MM.1S (cell line): ENCODE measurements around the gene ZBTB7C.

Experiments
- DNase-seq: peaks from one replicate; pipeline ENCODE4 v3.0.0-alpha.2; 2015
- H2AFZ ChIP-seq: fragments of 300-600 bp; sonication (generic); 2 replicates; pipeline ENCODE4 v1.6.0; 2016; ENCODE audit warnings: antibody characterized with exemption, low read length
- H3F3A ChIP-seq: fragments of 300-600 bp; sonication (generic); 2 replicates; pipeline ENCODE4 v1.6.1; 2016; ENCODE audit warnings: mild to moderate bottlenecking, antibody characterized with exemption, low read length, moderate library complexity, mixed read lengths; ENCODE audit not compliant: insufficient read depth
- H3K27ac ChIP-seq: fragments of 300-600 bp; sonication (generic); 2 replicates; pipeline ENCODE4 v1.5.1; 2016; ENCODE audit warnings: mild to moderate bottlenecking, low read length
- H3K27me3 ChIP-seq: fragments of 300-600 bp; sonication (generic); replicated peaks from 2 replicates; pipeline ENCODE4 v1.6.0; 2016; ENCODE audit warnings: low read length; ENCODE audit not compliant: insufficient read depth
- H3K36me3 ChIP-seq: fragments of 300-600 bp; sonication (generic); replicated peaks from 2 replicates; pipeline ENCODE4 v1.6.1; 2016; ENCODE audit warnings: mild to moderate bottlenecking, low read length, mixed read lengths; ENCODE audit not compliant: insufficient read depth
- H3K4me1 ChIP-seq: fragments of 300-600 bp; sonication (generic); 2 replicates; pipeline ENCODE4 v1.6.1; 2016; ENCODE audit warnings: low read length, mixed read lengths
- H3K4me2 ChIP-seq: fragments of 300-600 bp; sonication (generic); 2 replicates; pipeline ENCODE4 v1.6.0; 2016; ENCODE audit warnings: low read depth, low read length
- H3K4me3 ChIP-seq: fragments of 300-600 bp; sonication (generic); 2 replicates; pipeline ENCODE4 v1.5.1; 2016; ENCODE audit warnings: low read length, mixed read lengths
- H3K79me2 ChIP-seq: fragments of 300-600 bp; sonication (generic); 2 replicates; pipeline ENCODE4 v1.6.1; 2016; ENCODE audit warnings: mixed run types, low read length, mixed read lengths
- H3K9ac ChIP-seq: fragments of 300-600 bp; sonication (generic); 2 replicates; pipeline ENCODE4 v1.6.1; 2016; ENCODE audit warnings: low read length, mixed read lengths
- H3K9me2 ChIP-seq: fragments of 300-600 bp; sonication (generic); replicated peaks from 2 replicates; pipeline ENCODE4 v1.6.1; 2016; ENCODE audit warnings: mild to moderate bottlenecking, low read length, mixed read lengths; ENCODE audit not compliant: insufficient read depth
- H3K9me3 ChIP-seq: fragments of 300-600 bp; sonication (generic); replicated peaks from 2 replicates; pipeline ENCODE4 v1.6.1; 2016; ENCODE audit warnings: mild to moderate bottlenecking, low read length, mixed read lengths; ENCODE audit not compliant: insufficient read depth
- H4K20me1 ChIP-seq: fragments of 300-600 bp; sonication (generic); 2 replicates; pipeline ENCODE4 v1.6.1; 2016; ENCODE audit warnings: mild to moderate bottlenecking, low read length, moderate library complexity, mixed read lengths; ENCODE audit not compliant: insufficient read depth
- CTCF ChIP-seq: fragments of 300-600 bp; sonication (generic); IDR thresholded peaks from 2 replicates; pipeline ENCODE4 v1.5.1; 2016; ENCODE audit warnings: antibody characterized with exemption, low read length, mixed read lengths
- EZH2 ChIP-seq: fragments of 300-600 bp; sonication (generic); optimal IDR thresholded peaks from 2 replicates; pipeline ENCODE3; 2017; ENCODE audit warnings: low read depth, mild to moderate bottlenecking, antibody characterized with exemption, low read length, mixed read lengths
- EZH2phosphoT487 ChIP-seq: fragments of 300-600 bp; sonication (generic); IDR thresholded peaks from 2 replicates; pipeline ENCODE4 v1.6.1; 2018; ENCODE audit warnings: antibody characterized with exemption, low read length

The ZBTB7C gene

GRCh38 chr18:48127606-48128005, 281.6 kb downstream of the ZBTB7C start:
- Histone ChIP-seq H4K20me1 (no peaks in the 10 kb centered on the region), H3K4me1 (no peaks in the 10 kb centered on the region), H3K27me3 (no peaks in the 10 kb centered on the region), H3K4me3 (no peak overlapping the region), H3K9me2 (no peaks in the 10 kb centered on the region), H3K36me3 (no peaks in the 10 kb centered on the region), H3K79me2 (no peaks in the 10 kb centered on the region), H3K9ac (no peak overlapping the region), H3K4me2 (no peak overlapping the region), H3F3A (no peaks in the 10 kb centered on the region), H3K9me3 (no peaks in the 10 kb centered on the region), H2AFZ (no peak overlapping the region), H3K27ac (no peak overlapping the region)
- no peak for TF ChIP-seq EZH2phosphoT487
- no peak for TF ChIP-seq CTCF
- no peak for TF ChIP-seq EZH2
- no peak for DNase-seq

GRCh38 chr18:48126240-48126639, 282.9 kb downstream of the ZBTB7C start:
- no peak for TF ChIP-seq EZH2
- no peak for TF ChIP-seq EZH2phosphoT487
- TF ChIP-seq CTCF, result no peak
- H2AFZ ChIP-seq, result no peak overlapping the region
- no peak for DNase-seq

GRCh38 chr18:48125724-48126123, 283.5 kb downstream of the ZBTB7C start:
- H3K36me3 ChIP-seq, result no peaks in the 10 kb centered on the region
- no peak overlapping the region for H3K27ac ChIP-seq
- TF ChIP-seq EZH2phosphoT487 (no peak), CTCF (no peak), EZH2 (no peak)
- no peaks in the 10 kb centered on the region for H3K9me2 ChIP-seq
- no peak overlapping the region for H3K9ac ChIP-seq
- no peaks in the 10 kb centered on the region for H3K9me3 ChIP-seq
- no peak overlapping the region for H3K4me2 ChIP-seq
- H3K79me2 ChIP-seq, result no peaks in the 10 kb centered on the region
- no peak for DNase-seq
- H3F3A ChIP-seq, result no peaks in the 10 kb centered on the region
- no peaks in the 10 kb centered on the region for H4K20me1 ChIP-seq
- H2AFZ ChIP-seq, result no peak overlapping the region
- no peaks in the 10 kb centered on the region for H3K27me3 ChIP-seq
- no peak overlapping the region for H3K4me3 ChIP-seq
- no peaks in the 10 kb centered on the region for H3K4me1 ChIP-seq

More at GRCh38 chr18:48126240-48126639, 282.9 kb downstream of the ZBTB7C start:
- Histone ChIP-seq H3K9me2 (no peaks in the 10 kb centered on the region), H3K36me3 (no peaks in the 10 kb centered on the region), H3K79me2 (no peaks in the 10 kb centered on the region), H3F3A (no peaks in the 10 kb centered on the region), H3K4me1 (no peaks in the 10 kb centered on the region), H3K4me3 (no peak overlapping the region), H3K9ac (no peak overlapping the region), H3K4me2 (no peak overlapping the region), H3K27ac (no peak overlapping the region), H4K20me1 (no peaks in the 10 kb centered on the region), H3K27me3 (no peaks in the 10 kb centered on the region), H3K9me3 (no peaks in the 10 kb centered on the region)
